A549 treated with Hydrocortisone at 1 μM for 4 hours (cell line): ENCODE results near the gene CST3. TPM values are rescaled to one million over a fixed set of nuclear protein-coding genes. Genes with fewer than 3 reads are reported as not detected.

Source experiments
- total RNA-seq: library from RNA; stranded (reverse); fragments of 200-300 nt; extraction: Qiagen RNA extraction; gene quantifications from 5 replicates; pipeline ENCODE4 v1.2.3, GENCODE V29; 2022

Gene CST3
- 211 to 436 TPM (median 403 TPM) in 5 replicates for total RNA-seq

DNA sequence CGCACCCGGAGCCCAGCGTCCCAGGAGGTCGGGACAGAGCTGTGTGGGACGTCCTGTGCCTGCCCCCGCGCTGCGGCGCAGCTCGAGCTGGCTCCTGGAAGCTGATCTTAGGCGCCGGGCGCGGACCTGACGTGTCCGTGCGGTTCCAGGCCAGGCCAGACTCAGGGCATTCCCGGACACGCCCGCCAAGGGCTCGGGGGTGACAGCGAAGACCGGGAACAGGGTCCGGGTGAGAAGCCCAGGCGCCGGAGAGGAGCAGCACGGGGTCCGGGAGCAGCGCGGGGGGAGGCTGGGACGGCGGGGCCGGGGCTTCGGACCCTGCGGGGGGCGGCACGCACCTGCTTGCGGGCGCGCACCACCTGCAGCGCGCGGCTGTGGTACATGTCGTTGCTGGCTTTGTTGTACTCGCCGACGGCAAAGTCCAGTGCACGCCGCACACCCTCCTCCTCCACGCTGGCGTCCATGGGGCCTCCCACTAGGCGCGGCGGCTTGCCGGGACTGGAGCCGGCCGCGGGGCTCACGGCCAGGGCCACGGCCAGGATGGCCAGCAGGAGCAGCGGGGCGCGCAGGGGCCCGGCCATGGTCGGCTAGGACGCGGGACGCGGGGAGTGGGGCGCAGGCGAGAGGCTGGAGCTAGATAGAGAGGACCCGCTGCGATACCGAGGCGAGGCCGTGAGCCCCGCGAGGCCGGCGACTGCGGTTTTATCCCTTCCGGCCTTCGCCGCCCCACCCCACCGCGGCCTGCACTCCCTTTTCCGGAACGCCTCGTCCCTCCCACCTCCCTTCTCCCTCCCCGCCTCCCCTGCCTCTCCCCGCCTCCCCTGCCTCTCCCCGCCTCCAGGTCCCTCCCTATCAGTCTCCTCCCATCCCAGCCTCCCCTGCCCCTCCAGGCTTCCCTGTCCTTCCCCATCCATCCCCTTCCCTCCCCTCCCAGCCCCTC, at the start of gene CST3:
Gene CST3, minus strand, starts transcription at position 674 of the 940 bp plus-strand sequence. Its CDS starts 93 bp downstream, at position 581.

DNA sequence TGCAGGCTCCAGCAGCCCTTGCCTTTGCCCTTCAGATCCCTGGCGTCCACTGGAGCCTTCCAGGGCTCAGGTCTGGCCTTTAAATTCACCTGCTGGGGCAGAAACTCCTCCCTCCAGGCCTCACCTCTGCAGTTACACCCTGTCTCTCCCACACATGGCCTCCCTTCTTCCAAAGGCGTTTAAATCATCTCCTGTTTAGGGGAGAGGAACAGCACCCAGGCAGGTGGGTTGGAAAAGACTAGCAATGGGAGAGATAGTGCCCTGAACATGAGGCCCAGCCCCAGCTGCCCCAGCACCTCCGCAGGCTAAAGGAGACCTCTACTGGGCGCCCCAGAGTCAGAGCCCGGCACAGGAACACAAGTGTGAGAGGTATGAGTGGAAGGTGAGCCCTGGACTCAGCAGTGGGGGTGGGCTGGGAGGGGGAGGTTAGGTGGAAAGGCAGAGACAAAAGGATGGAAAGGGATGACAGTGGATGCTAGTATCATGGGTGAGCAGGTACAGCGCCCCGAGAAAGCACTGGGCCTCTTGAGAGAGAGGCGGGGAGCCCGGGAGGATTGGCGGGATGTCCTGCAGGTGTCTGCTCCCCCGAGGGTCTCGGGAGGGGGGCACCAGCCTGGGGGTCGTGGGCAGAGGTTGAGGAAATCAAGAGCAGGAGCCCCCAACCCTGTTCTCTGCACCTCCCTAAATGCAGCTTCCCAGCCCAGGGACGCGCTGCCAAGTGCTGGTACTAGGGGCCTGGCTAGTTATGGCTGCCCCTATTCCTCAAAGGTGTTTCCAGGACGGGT, 31.7 kb downstream of the CST3 start, which contains the start of gene CST9:
Gene CST9, minus strand, starts transcription at position 51 of the 785 bp plus-strand sequence. CDS start 53 bp downstream, outside the sequence.

Other genes with a start within 250 kb of the CST3 start
- 2.6 to 3.9 TPM (median 3.6 TPM) in 5 replicates for gene NAPB, start 216.5 kb downstream of the CST3 start, total RNA-seq
- gene CSTL1, start 198.3 kb downstream of the CST3 start, total RNA-seq: not detected in 5 replicates
- not detected in 5 replicates for gene CST11, start 185.1 kb downstream of the CST3 start, total RNA-seq
- gene CST8, start 146.8 kb downstream of the CST3 start, total RNA-seq: not detected in 5 replicates
- not detected in 5 replicates for gene CST9L, start 69.5 kb downstream of the CST3 start, total RNA-seq
- gene CST9, start 32.0 kb downstream of the CST3 start, total RNA-seq: not detected in 5 replicates
- gene CST4, start 51.1 kb upstream of the CST3 start, total RNA-seq: not detected in 5 replicates
- 0.67 to 1.7 TPM (median 0.98 TPM) in 5 replicates for gene CST1, start 113.0 kb upstream of the CST3 start, total RNA-seq
- gene CST2, start 188.8 kb upstream of the CST3 start, total RNA-seq: 0.59 to 1.2 TPM (median 0.71 TPM) in 5 replicates
- not detected in 5 replicates for gene CST5, start 241.8 kb upstream of the CST3 start, total RNA-seq